Erythroblast (primary cell): ENCODE data around the gene PADI3.
"Not testable (repeated sequence)": the region's sequence is repeated elsewhere in the genome, so short reads cannot be mapped to it uniquely, and the experiment has no call there.

Source experiments
- DNase-seq, 2 experiments: peaks; one replicate each; lab custom pipeline; 2025; lab: John Stamatoyannopoulos, UW
- GATA1 ChIP-seq: IDR thresholded peaks from 2 replicates; pipeline ENCODE4 v1.6.1; 2011; ENCODE audit warnings: low read depth, mild to moderate bottlenecking, control low read depth, low read length, moderate library complexity
- POLR2A ChIP-seq: IDR thresholded peaks from 2 replicates; pipeline ENCODE4 v1.6.1; 2011; ENCODE audit warnings: mild to moderate bottlenecking, low read length

PADI3 gene

GRCh38 chr1:17313530-17314309, 64.8 kb downstream of the PADI3 start:
- no peak for DNase-seq
- no peak for TF ChIP-seq GATA1
- TF ChIP-seq POLR2A: no peak

GRCh38 chr1:17314491-17314971, 65.6 kb downstream of the PADI3 start:
- DNase-seq: no peak
- no peak for TF ChIP-seq GATA1
- TF ChIP-seq POLR2A: no peak

GRCh38 chr1:17315542-17316130, 66.7 kb downstream of the PADI3 start:
- no peak for DNase-seq
- TF ChIP-seq POLR2A: no peak
- no peak for TF ChIP-seq GATA1

GRCh38 chr1:17316704-17317103, 67.8 kb downstream of the PADI3 start:
- no peak for DNase-seq

GRCh38 chr1:17318262-17318661, 69.4 kb downstream of the PADI3 start:
- no peak for TF ChIP-seq POLR2A
- no peak for TF ChIP-seq GATA1
- no peak for DNase-seq

More at GRCh38 chr1:17316704-17317103, 67.8 kb downstream of the PADI3 start:
- TF ChIP-seq GATA1: no peak
- TF ChIP-seq POLR2A: no peak

GRCh38 chr1:17319561-17320350, 70.9 kb downstream of the PADI3 start:
- TF ChIP-seq GATA1: no peak
- TF ChIP-seq POLR2A: no peak
- no peak for DNase-seq

GRCh38 chr1:17321857-17322390, 73.0 kb downstream of the PADI3 start:
- not testable (repeated sequence) for DNase-seq

- DNase-seq: no peak
- TF ChIP-seq POLR2A: no peak
- TF ChIP-seq GATA1: no peak
These were observed 80.0 kb downstream of the PADI3 start for GRCh38 chr1:17328855-17329254.

GRCh38 chr1:17329610-17330009, 80.7 kb downstream of the PADI3 start:
- no peak for DNase-seq

GRCh38 chr1:17330856-17331255, 82.0 kb downstream of the PADI3 start:
- DNase-seq: no peak
- no peak for TF ChIP-seq GATA1
- no peak for TF ChIP-seq POLR2A

More at GRCh38 chr1:17329610-17330009, 80.7 kb downstream of the PADI3 start:
- no peak for TF ChIP-seq GATA1
- TF ChIP-seq POLR2A: no peak

- TF ChIP-seq GATA1: no peak
- no peak for TF ChIP-seq POLR2A
- DNase-seq: no peak
These were observed 84.2 kb downstream of the PADI3 start for GRCh38 chr1:17333081-17333480.
